SK-N-MC (cell line): ENCODE data around the gene PAM16.
A peak's percentile ranks its signal among the peaks of the same experiment; 100 is the strongest.

Experiments
- DNase-seq: peaks from one replicate; pipeline ENCODE4 v3.0.0-alpha.2; 2011; ENCODE audit warnings: low read depth, low spot score
- H3K27ac ChIP-seq: fragments of 200-600 bp; sonication (generic); 2 replicates; pipeline ENCODE4 v1.5.1; 2016; ENCODE audit warnings: mixed run types
- H3K36me3 ChIP-seq: fragments of 200-600 bp; sonication (generic); 2 replicates; pipeline ENCODE4 v1.6.1; 2017; ENCODE audit warnings: antibody characterized with exemption, low read length, mixed read lengths; ENCODE audit not compliant: insufficient read depth
- H3K4me3 ChIP-seq: fragments of 200-600 bp; sonication (generic); 2 replicates; pipeline ENCODE4 v1.5.1; 2016
- H3K9ac ChIP-seq: fragments of 200-600 bp; sonication (generic); 2 replicates; pipeline ENCODE4 v1.8.0; 2017; ENCODE audit warnings: mixed run types, mixed read lengths; ENCODE audit not compliant: insufficient read length
- H3K9me3 ChIP-seq: fragments of 200-600 bp; sonication (generic); 2 replicates; pipeline ENCODE4 v1.6.1; 2017; ENCODE audit warnings: low read depth, mild to moderate bottlenecking, antibody characterized with exemption, low read length, moderate library complexity, mixed read lengths
- EZH2 ChIP-seq: fragments of 200-600 bp; sonication (generic); IDR thresholded peaks from one replicate; pipeline ENCODE4 v1.6.1; 2017; ENCODE audit warnings: antibody characterized with exemption
- FOXP2 ChIP-seq: optimal IDR thresholded peaks from 2 replicates; pipeline ENCODE3; 2011; ENCODE audit warnings: mild to moderate bottlenecking, moderate library complexity; ENCODE audit not compliant: insufficient read depth; ENCODE audit errors: extremely low read length, control extremely low read depth
- POLR2AphosphoS5 ChIP-seq: IDR thresholded peaks from 2 replicates; pipeline ENCODE4 v1.6.1; 2012; ENCODE audit warnings: mild to moderate bottlenecking, low read depth, low read length, borderline replicate concordance

The PAM16 gene

DNA sequence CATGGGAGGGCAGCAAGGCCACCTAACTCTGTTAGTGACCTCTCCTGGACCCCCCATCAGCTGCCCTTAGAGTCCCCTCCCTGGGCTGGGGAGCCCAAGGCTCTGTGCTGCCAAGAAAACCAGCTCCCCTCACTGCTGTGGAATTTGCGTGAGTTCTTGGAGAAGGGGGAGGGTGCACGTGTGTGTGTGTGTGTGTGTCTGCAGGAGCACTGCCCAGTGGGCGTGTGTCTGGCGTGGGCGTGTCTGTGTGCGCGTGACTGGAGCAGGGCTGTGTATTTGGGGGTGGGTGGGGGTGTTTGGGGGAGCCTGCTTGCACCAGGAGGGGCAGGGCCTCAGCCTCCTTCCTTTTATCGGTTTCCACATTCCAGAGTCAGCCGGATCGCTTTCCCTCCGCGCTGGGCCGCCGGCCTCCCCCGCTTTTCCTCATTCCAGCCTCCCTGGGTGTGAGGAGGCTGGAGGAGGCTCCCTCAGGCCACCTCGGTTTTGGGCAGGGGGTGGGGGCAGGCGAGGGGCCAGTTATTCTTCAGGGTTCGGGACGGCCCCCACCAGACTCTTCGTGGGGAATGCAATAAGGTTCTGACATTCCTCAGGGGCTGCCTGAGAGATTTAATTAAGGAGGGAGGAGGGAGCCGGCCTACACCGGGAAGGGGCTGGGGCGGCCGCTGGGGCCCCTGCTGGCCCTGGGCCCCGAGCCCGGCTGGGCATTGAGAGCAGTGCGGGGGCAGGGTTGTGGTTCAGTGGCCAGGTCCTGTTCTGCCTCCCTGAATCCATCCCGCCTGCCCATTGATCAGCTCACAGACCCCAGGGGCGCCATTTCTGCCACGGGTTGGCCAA, 23.0 kb upstream of the PAM16 start:
- DNase-seq: no peak
- Histone ChIP-seq H3K9me3 (no peaks in the 10 kb centered on the region), H3K9ac (no peak overlapping the region), H3K27ac (peak overlapping the region; percentile 62), H3K36me3 (no peaks in the 10 kb centered on the region), H3K4me3 (peak overlapping the region; percentile 85)
- no peak for TF ChIP-seq FOXP2
- no peak for TF ChIP-seq EZH2
- TF ChIP-seq POLR2AphosphoS5: no peak

DNA sequence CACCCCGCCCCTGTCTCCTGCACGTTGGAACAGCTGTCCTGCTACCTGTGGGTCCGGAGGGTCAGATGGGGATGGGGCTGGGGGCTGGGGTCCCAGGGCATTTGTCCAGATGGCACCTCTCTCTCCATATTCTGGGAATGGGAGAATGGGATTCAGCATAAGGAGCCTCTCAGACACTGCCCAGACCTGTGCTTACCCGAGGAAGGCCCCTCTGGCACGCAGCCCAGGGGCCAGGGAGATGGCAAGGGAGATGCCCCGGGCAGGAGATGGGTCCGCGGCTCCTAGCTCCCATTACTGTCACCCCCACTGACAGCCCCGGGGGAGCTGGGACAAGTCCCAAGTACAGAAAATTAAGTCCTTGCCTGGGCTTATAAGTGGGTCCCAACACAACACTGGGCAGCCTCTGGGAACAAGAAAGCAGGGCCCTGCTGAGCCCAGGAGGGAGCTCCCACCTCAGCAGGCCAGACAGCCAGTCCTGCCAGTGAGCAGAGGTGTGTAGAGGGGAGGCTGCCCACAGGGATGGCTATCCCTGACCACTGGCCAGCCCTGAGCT, 22.3 kb upstream of the PAM16 start:
- H3K9ac ChIP-seq: no peak overlapping the region
- no peaks in the 10 kb centered on the region for H3K9me3 ChIP-seq
- DNase-seq: no peak
- H3K27ac ChIP-seq: peak overlapping the region; percentile 62
- H3K4me3 ChIP-seq: peak overlapping the region; percentile 85
- TF ChIP-seq EZH2 (no peak), FOXP2 (no peak), POLR2AphosphoS5 (no peak)
- no peaks in the 10 kb centered on the region for H3K36me3 ChIP-seq

DNA sequence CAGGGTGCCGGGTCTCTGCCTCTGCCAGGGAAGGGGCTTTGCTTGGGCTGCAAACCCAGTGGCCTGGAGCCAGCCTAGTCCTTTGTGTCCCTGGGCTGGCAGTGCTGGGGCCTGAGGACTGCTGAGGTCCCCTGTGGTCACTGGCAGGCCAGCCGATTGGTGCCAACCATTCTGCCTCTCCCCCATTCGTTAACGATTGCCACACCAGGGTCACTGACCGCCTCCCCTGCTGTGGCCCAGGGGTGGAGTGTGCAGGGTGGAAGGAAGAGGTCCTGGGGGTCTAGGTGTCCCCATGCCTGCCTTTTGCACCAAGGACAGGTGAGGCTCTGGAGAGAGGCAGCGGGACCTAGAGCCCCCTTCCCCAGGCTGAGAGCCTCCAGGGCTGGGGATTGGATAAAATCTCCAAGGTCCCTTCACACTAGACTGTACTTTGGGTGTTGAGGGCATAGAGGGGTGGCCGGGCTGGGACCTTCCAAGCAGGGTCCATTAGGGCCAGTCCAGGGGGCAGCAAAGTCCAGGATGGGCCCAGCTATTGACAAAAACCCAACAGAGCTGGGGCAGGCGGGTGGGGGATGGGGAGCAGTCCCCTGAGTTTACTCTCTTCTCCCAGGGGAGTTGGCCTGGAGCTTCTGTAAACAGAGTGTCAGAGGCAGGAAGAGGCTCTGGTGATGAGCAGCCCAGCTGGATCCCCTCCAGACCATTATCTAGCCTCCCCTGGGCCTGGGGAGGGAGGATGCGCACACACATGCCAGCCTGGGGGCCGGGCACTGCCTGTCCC, 21.6 kb upstream of the PAM16 start:
- TF ChIP-seq EZH2 (no peak), FOXP2 (no peak), POLR2AphosphoS5 (no peak)
- Histone ChIP-seq H3K4me3 (peak overlapping the region; percentile 85), H3K9me3 (no peaks in the 10 kb centered on the region), H3K9ac (peak overlapping the region; percentile 67), H3K36me3 (no peaks in the 10 kb centered on the region), H3K27ac (no peak overlapping the region)
- DNase-seq: no peak

DNA sequence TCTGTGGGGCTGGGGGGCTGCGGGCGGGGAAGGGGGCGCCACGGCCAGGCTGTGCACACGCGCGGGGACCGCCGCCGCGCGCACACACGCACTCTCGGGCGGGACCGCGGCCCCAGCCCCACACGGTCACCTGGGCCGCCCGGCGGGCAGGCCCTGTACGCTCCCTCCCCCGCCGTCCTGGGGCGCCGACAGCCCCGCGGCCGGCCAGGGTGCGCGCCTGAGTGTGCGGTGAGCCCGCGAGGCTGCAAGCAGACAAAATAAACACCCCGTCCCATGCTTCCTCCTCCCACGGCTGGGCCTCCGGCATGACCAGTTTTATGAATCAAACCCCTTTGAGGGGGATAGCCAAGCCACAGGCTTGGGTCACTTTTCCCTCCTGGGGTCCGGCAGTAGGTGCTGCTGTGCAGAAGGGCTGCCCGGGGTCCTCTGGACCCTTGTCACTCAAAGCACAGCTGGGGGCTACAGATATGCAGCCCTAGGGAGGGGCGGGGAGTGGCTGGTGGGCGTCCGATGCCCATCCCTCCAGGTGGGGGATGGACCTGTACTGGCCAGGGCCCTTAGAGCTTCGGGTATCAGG, 21.0 kb upstream of the PAM16 start:
- Histone ChIP-seq H3K27ac (no peak overlapping the region), H3K9ac (peak overlapping the region; percentile 67), H3K36me3 (no peaks in the 10 kb centered on the region), H3K4me3 (peak overlapping the region; percentile 85), H3K9me3 (no peaks in the 10 kb centered on the region)
- TF ChIP-seq FOXP2 (no peak), POLR2AphosphoS5 (no peak), EZH2 (no peak)
- no peak for DNase-seq

DNA sequence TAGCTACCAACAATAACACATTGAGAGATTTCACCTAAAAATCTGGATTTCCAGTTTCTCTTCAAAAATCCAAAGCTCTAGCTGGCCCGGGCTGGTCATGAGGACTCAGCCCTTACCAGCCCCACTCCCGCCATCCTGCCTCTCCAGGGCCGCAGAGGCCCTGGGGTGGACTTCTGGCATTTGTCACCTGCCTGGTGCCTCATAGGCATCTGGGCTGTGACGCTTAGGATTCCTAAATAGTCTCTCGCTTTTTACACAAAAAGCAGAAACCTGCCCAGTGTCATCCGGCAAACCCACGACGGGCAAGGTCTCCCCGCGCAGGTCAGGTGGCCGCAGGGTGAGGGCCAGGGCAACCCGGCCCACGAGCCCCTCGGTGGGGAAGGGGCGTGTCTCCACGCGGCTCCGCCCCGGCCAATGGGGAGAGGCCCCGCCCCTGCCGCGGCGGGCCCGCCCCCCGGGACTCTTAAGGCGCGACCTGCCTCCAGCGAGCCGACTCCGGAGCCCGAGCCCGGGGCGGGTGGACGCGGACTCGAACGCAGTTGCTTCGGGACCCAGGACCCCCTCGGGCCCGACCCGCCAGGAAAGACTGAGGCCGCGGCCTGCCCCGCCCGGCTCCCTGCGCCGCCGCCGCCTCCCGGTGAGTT, 20.4 kb upstream of the PAM16 start, which contains the start of gene VASN:
Gene VASN (plus strand): TSS at position 492 of the 644 bp plus-strand sequence. CDS start 9,030 bp downstream, outside the sequence.
- no peak for DNase-seq
- H3K9me3 ChIP-seq: no peaks in the 10 kb centered on the region
- peak within 1 kb of the TSS; percentile 67 for H3K9ac ChIP-seq
- TF ChIP-seq FOXP2 (no peak), EZH2 (no peak), POLR2AphosphoS5 (peak; percentile 96)
- H3K4me3 ChIP-seq: peak within 1 kb of the TSS; percentile 85
- H3K36me3 ChIP-seq: no peaks in the 10 kb centered on the region
- no peak within 1 kb of the TSS for H3K27ac ChIP-seq

DNA sequence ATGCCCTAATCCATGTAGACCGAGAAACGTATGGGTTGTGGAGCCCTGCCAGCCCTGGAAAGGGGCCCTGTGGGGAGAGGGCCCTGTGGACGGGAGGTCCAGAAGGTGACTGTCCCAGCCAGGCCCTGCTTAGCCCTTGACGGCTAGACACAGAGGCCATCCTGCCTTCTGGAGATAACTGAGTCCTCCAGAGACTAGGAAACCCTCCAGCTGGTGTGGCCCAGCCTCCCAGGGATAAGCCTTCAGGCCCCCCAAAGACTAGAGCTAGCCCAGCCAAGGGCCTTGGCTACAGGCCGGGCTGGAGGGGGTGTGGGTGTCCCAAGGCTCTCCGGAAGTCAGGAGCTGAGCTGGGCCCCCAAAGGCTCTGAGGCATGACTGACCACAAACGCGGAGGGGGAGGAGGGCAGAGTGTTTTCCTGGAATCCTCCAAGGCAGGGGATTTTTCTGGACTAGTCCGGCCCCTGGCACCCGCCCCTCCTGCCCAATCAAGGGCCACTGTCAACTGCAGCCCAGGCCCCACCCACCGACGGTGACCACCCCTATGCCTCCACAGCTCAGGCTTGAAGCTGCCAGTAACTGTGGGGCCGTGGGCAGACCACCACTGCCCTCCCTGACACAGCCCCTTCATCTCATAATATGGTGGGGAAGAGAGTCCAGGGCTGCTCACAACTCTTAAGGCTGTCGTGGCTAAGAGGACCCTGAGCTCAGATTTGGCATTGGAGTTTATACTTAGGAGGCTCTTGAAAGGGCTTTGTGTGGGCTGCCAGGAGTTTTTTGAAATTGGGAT, 19.6 kb upstream of the PAM16 start:
- H3K9ac ChIP-seq: no peak overlapping the region
- DNase-seq: no peak
- no peaks in the 10 kb centered on the region for H3K36me3 ChIP-seq
- no peak overlapping the region for H3K27ac ChIP-seq
- TF ChIP-seq EZH2 (no peak), POLR2AphosphoS5 (no peak), FOXP2 (no peak)
- no peak overlapping the region; the same call in 1 of the 2 replicates for H3K4me3 ChIP-seq
- H3K9me3 ChIP-seq: no peaks in the 10 kb centered on the region

DNA sequence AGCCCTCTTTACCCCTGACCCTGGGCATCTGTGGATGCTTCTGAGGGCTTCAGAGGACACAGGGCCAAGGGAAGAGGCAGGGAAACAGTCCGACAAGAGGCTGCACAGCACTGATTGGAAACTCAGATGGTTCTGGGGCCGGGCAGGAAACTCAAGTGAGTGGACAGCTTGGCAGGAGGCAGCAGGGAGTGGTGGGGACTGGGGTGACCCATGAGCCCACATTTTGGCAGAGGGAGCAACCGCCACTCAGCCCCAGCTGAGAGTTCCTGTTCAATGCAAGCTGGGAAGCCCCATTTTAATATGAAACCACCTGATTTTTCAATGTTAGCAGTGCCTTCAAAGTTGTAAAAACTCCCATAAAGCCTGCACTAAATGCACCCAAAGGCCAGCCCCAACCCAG, 19.0 kb upstream of the PAM16 start:
- Histone ChIP-seq H3K4me3 (no peak overlapping the region), H3K27ac (no peak overlapping the region), H3K9ac (no peak overlapping the region), H3K9me3 (no peaks in the 10 kb centered on the region), H3K36me3 (no peaks in the 10 kb centered on the region)
- no peak for DNase-seq
- TF ChIP-seq FOXP2: no peak
- TF ChIP-seq POLR2AphosphoS5: no peak
- TF ChIP-seq EZH2: no peak
